Activated effector memory CD4-positive, alpha-beta T cell treated with anti-CD3 and anti-CD28 coated beads, Interleukin-2, amount 50 U/mL, for 16 hours (primary cell): ENCODE measurements around the gene FLT4.

Experiments
- DNase-seq: peaks from one replicate; pipeline ENCODE4 v3.0.0-alpha.2; 2020

The FLT4 gene

GRCh38 chr5:180640861-180641565 lies 8.4 kb downstream of the FLT4 start:
- DNase-seq, result peak; percentile 56

- no peak for DNase-seq
Observed at GRCh38 chr5:180640611-180640860, 8.9 kb downstream of the FLT4 start.

DNA sequence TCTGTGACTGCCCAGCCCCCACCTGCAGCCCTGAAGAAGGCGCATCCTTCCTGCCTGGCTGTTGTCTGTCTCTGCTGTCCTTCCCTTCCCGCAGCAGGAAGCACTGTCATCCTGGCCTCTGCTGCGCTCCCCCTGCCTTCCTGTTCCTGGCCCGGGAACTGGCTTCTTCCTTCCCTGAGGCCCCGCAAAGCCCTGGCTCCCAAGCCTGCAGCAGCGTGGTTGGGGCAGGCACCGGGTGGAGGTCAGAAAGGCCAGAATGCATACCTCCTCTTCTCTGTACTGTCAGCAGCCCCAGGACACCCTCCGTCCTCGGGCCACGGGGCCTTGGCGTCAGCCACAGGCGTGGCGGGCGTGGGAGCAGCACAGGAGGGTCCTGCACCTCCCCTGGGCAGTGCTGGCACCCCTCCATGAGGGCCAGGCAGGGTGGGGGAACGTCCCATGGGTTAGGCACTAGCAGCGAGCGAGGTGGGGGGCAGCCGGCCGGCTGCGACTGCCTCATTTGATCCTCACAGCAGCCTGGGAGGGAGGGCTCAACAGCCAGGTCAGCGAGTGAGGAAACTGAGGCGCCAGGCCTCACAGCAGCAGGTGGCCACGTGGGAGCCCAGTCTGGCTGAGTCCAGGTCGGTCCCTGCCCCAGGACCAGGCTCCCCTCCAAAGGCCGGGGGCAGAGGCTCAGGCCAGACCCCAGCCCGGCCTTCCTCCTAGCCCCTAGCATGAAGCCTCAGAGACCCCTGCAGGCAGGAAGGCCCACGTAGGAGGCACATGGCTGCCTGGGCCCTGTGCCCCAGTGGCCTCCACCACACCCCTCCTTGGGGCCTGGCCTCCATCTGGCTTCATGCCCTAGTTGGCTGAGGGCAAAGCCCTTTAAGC lies 9.4 kb downstream of the FLT4 start:
- DNase-seq, result peak; percentile 54

DNA sequence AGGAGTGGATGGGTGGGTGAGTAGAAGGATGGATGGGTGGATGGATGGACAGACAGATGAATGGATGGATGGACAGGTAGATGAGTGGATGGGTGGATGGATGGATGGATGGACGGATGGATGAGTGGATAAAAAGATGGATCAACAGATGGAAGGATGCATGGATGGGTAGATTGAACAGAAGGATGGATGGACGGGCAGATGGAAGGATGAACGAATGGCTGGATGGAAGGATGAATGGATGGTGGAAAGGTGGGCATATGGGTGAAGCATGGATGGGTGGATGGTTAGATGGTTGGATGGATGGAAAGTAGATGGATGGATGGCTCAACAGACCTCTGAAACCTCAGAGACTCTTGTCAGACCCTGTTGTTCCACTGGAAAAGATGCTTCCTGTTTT lies 10.1 kb downstream of the FLT4 start:
- DNase-seq, result no peak

DNA sequence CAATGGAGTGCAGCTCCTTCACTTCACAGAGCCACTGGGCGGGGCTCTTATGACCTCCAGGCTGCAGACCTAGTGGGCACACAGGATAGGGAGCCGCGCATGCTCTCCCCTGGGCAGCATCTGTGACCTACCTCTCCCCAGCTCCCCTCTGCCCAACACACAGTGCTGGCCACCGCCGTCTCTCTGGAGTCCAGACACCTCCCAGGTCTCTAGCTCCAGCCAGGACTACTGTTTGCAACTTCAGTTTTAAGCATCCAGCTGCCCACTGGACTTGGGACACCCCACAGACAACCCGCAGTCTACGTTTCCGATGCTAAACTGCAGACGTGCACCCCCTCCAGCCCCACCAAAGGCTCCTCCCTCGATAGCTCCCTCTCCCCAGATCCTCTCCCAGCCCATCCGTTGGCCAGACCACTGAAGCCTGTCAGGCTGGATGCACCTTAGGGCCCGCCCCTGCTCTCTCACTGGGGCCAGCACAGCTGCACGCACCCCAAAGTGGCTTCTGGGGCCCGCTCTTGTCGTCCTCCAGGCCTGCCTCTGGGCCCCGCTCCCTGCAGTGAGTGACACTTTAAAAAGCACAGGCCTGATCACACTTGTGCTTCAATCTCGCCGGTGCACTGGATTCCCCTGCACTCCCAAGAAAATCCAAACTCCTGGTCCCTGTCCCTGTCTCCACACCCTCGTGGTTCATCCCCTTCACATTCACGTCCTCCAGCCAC lies 11.3 kb downstream of the FLT4 start:
- DNase-seq, result peak; percentile 24

GRCh38 chr5:180636403-180637075 lies 12.9 kb downstream of the FLT4 start:
- peak; percentile 53 for DNase-seq

DNA sequence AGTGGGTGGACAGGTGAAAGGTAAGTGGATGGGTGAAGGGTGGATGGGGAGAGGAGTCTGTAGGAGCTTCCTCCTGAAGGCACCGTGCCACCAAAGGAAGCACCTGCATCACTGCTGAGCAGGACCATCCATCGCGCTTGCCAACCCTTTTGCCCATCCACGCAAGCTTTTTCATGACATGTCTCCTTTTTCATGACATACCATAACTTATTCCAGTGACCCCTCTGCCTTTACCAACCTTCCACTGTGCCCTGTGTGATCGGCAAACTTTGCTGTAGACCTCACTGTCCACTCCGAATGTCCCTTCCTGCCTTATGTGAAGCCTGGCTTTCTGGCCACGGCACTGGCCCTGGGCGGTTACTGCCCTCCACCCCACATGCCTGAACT lies 13.4 kb downstream of the FLT4 start:
- DNase-seq, result no peak

GRCh38 chr5:180633283-180634177 lies 15.9 kb downstream of the FLT4 start:
- DNase-seq, result no peak

GRCh38 chr5:180632768-180633167 lies 16.6 kb downstream of the FLT4 start:
- no peak for DNase-seq

DNA sequence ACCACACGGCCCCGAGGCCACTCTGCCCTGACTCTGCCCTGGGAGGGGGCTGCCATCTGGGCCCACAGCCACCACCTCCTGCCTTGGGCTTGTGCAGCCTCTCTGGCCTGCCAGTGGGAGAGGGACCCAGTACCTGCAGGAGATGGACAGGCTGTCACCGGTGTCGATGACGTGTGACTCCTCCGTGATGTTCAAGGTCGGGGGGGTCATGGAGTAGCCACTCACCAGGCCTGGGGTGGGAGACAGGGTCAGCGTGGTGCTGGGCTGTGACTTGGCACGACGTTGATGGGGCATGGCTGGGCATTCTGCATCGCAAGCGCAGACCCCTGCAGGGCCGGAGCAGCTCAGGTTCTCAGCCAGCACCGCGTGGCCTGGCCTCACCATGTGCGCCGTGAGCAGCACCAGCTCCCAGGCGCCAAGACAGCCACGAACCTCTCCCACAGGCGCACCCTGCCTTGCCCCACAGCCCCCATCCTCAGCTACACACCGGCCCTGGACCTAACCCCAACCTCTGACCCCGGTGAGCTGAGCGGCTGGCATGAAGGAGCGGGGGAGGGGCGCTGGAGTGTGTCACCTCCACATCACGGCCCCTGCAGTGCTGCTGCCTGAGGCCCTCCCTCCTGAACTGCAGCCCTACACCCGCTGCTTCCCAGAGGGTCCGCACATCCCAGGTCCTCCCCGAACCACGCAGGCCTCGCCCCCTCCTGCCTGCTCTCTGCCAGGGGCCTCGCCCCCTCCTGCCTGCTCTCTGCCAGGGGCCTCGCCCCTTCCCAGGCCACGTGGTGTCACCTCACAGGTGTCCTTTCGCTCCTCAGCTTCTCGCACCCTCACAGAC lies 17.6 kb downstream of the FLT4 start:
- DNase-seq, result no peak

DNA sequence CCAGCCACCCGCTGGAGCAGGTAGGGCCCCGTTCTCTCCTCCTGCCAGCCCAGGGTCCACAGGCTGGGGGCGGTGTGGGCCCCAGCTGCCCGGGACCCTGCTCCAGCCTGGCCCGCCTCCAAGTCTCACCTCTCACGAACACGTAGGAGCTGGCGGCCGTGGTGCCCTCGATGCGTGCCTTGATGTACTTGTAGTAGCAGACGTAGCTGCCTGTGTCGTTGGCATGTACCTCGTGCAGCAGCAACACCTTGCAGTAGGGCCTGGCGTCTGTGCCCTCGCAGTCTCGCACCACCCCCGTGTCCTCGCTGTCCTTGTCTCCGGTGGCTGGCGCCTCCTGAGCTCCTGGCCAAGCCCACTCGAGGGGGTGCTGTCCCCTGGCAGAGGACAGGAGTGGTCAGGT lies 19.0 kb downstream of the FLT4 start:
- DNase-seq, result no peak

GRCh38 chr5:180629831-180630382 lies 19.5 kb downstream of the FLT4 start:
- no peak for DNase-seq

GRCh38 chr5:180628827-180629750 lies 20.3 kb downstream of the FLT4 start:
- no peak for DNase-seq

DNA sequence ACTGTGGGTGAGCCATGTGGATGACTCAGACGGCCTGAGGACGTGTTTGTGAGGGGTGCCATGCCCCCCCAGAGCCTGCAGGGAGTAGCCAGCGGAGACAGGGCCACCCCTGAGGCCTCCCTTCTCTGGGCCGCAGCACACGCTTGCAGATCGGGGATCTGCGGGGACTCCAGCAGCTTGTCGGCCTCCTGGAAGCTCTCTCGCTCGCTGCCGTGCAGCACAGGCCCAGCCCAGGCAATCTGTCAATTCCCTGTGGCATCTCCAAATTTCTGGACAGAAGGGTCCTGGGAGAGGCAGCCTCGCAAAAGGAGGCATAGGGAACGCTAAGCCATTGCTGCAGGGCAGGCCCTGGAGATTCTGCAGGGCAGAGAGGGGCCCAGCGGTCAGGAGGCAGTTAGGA lies 21.2 kb downstream of the FLT4 start:
- DNase-seq, result no peak

- DNase-seq, result no peak
Observed at GRCh38 chr5:180627386-180628120, 21.8 kb downstream of the FLT4 start.

GRCh38 chr5:180626661-180627385 lies 22.6 kb downstream of the FLT4 start:
- no peak for DNase-seq

- DNase-seq, result no peak
Observed at GRCh38 chr5:180625791-180626660, 23.4 kb downstream of the FLT4 start.
